HEK293 (cell line): ENCODE results near the gene ZFAND3.

ENCODE experiments used
- CTCF ChIA-PET: fragments of 350-600 bp; formaldehyde crosslinking; extraction: SDS; loops from one replicate; lab custom pipeline; 2021; ENCODE audit warnings: antibody characterized with exemption; lab: Yijun Ruan, JAX
- POLR2A ChIA-PET: fragments of 300-600 bp; formaldehyde crosslinking; extraction: SDS; loops from one replicate; lab custom pipeline; 2020; ENCODE audit warnings: antibody characterized with exemption, inconsistent platforms; lab: Yijun Ruan, JAX
- H3K27ac ChIP-seq: fragments of 200-500 bp; sonication (Bioruptor generic); 2 replicates; pipeline ENCODE4 v1.5.1; 2014; ENCODE audit warnings: low read depth, low read length, control low read depth, inconsistent platforms; ENCODE audit errors: extremely low read depth
- H3K36me3 ChIP-seq, 2 experiments: fragments of 200-500 bp in 1 of 2; sonication (Bioruptor generic) in 1 of 2; 1 replicate in 1 of 2; 2 replicates in 1 of 2; pipeline ENCODE4 v1.5.1; 2014 to 2017; ENCODE audit warnings: inconsistent platforms in 2 of 2, low read length in 2 of 2; ENCODE audit not compliant: control insufficient read depth in 2 of 2, insufficient read depth in 1 of 2
- H3K4me1 ChIP-seq: fragments of 200-500 bp; sonication (Bioruptor generic); 2 replicates; pipeline ENCODE4 v1.5.1; 2014; ENCODE audit warnings: mild to moderate bottlenecking, low read length, inconsistent platforms; ENCODE audit not compliant: control insufficient read depth, insufficient read depth
- H3K4me3 ChIP-seq: 2 replicates; pipeline ENCODE4 v1.5.1; 2011; ENCODE audit warnings: low read depth, mild to moderate bottlenecking, control low read depth, low read length, moderate library complexity
- H3K9me3 ChIP-seq: fragments of 200-500 bp; sonication (Bioruptor generic); 2 replicates; pipeline ENCODE4 v1.5.1; 2014; ENCODE audit warnings: low read depth, low read length, inconsistent platforms; ENCODE audit not compliant: control insufficient read depth, insufficient read depth
- BCL11A ChIP-seq: fragments of 450-650 bp; formaldehyde crosslinking; IDR thresholded peaks from 2 replicates; pipeline ENCODE4 v1.5.1; 2016; ENCODE audit warnings: low read depth, missing biosample characterization, missing genetic modification characterization
- EGR2 ChIP-seq: fragments of 450-650 bp; formaldehyde crosslinking; IDR thresholded peaks from 2 replicates; pipeline ENCODE4 v1.5.1; 2016; ENCODE audit warnings: low read depth, missing biosample characterization, missing genetic modification characterization
- IKZF3 ChIP-seq: fragments of 450-650 bp; IDR thresholded peaks from 2 replicates; pipeline ENCODE4 v1.5.0; 2018; ENCODE audit warnings: missing biosample characterization, mild to moderate bottlenecking, missing genetic modification characterization, moderate library complexity
- PRDM10 ChIP-seq: fragments of 450-650 bp; formaldehyde crosslinking; IDR thresholded peaks from 2 replicates; pipeline ENCODE4 v1.5.1; 2016; ENCODE audit warnings: missing biosample characterization, missing genetic modification characterization
- SP2 ChIP-seq: fragments of 450-650 bp; formaldehyde crosslinking; IDR thresholded peaks from 2 replicates; pipeline ENCODE4 v1.5.1; 2016; ENCODE audit warnings: missing biosample characterization, missing genetic modification characterization
- ZBTB20 ChIP-seq: fragments of 450-650 bp; formaldehyde crosslinking; IDR thresholded peaks from 2 replicates; pipeline ENCODE4 v1.5.1; 2016; ENCODE audit warnings: missing biosample characterization, missing genetic modification characterization
- ZBTB6 ChIP-seq: fragments of 450-650 bp; formaldehyde crosslinking; IDR thresholded peaks from 2 replicates; pipeline ENCODE4 v1.5.1; 2017; ENCODE audit warnings: missing biosample characterization, missing genetic modification characterization
- ZNF202 ChIP-seq: fragments of 450-650 bp; formaldehyde crosslinking; IDR thresholded peaks from 2 replicates; pipeline ENCODE4 v1.5.1; 2016; ENCODE audit warnings: missing biosample characterization, missing genetic modification characterization, borderline replicate concordance
- ZNF211 ChIP-seq: fragments of 450-650 bp; formaldehyde crosslinking; IDR thresholded peaks from 2 replicates; pipeline ENCODE4 v1.5.1; 2016; ENCODE audit warnings: low read depth, missing biosample characterization, missing genetic modification characterization
- ZNF23 ChIP-seq: fragments of 450-650 bp; formaldehyde crosslinking; IDR thresholded peaks from 2 replicates; pipeline ENCODE4 v1.5.1; 2016; ENCODE audit warnings: missing biosample characterization, missing genetic modification characterization, borderline replicate concordance
- ZNF248 ChIP-seq: fragments of 450-650 bp; formaldehyde crosslinking; IDR thresholded peaks from 2 replicates; pipeline ENCODE4 v1.5.1; 2017; ENCODE audit warnings: missing biosample characterization, missing genetic modification characterization
- ZNF362 ChIP-seq: fragments of 450-650 bp; formaldehyde crosslinking; IDR thresholded peaks from 2 replicates; pipeline ENCODE4 v1.5.1; 2016; ENCODE audit warnings: missing biosample characterization, missing genetic modification characterization
- ZNF48 ChIP-seq: fragments of 450-650 bp; formaldehyde crosslinking; IDR thresholded peaks from 2 replicates; pipeline ENCODE4 v1.5.1; 2016; ENCODE audit warnings: missing biosample characterization, missing genetic modification characterization
- ZNF488 ChIP-seq: fragments of 450-650 bp; formaldehyde crosslinking; IDR thresholded peaks from 2 replicates; pipeline ENCODE4 v1.5.1; 2016; ENCODE audit warnings: missing biosample characterization, missing genetic modification characterization
- ZNF514 ChIP-seq: fragments of 450-650 bp; formaldehyde crosslinking; IDR thresholded peaks from 2 replicates; pipeline ENCODE4 v1.5.1; 2016; ENCODE audit warnings: missing biosample characterization, missing genetic modification characterization
- ZNF558 ChIP-seq: fragments of 450-650 bp; formaldehyde crosslinking; IDR thresholded peaks from 2 replicates; pipeline ENCODE4 v1.5.1; 2016; ENCODE audit warnings: missing biosample characterization, missing genetic modification characterization
- ZNF560 ChIP-seq: fragments of 450-650 bp; formaldehyde crosslinking; IDR thresholded peaks from 2 replicates; pipeline ENCODE4 v1.5.1; 2017; ENCODE audit warnings: missing biosample characterization, missing genetic modification characterization, borderline replicate concordance
- ZNF585B ChIP-seq: fragments of 450-650 bp; formaldehyde crosslinking; IDR thresholded peaks from 2 replicates; pipeline ENCODE4 v1.5.1; 2016; ENCODE audit warnings: missing biosample characterization, missing genetic modification characterization
- ZNF654 ChIP-seq: fragments of 450-650 bp; formaldehyde crosslinking; IDR thresholded peaks from 2 replicates; pipeline ENCODE4 v1.5.1; 2016; ENCODE audit warnings: low read depth, missing biosample characterization, missing genetic modification characterization
- ZSCAN23 ChIP-seq: fragments of 450-650 bp; formaldehyde crosslinking; IDR thresholded peaks from 2 replicates; pipeline ENCODE4 v1.5.1; 2016; ENCODE audit warnings: missing biosample characterization, missing genetic modification characterization
- TF ChIP-seq, protein P1 (sequence below): fragments of 450-650 bp; IDR thresholded peaks from 2 replicates; pipeline ENCODE4 v1.5.1; 2018; ENCODE audit warnings: missing biosample characterization, missing genetic modification characterization
- TF ChIP-seq, protein P2 (sequence below): fragments of 450-650 bp; formaldehyde crosslinking; IDR thresholded peaks from 2 replicates; pipeline ENCODE4 v1.5.1; 2016; ENCODE audit warnings: missing biosample characterization, missing genetic modification characterization
- TF ChIP-seq, protein P3 (sequence below): fragments of 450-650 bp; formaldehyde crosslinking; IDR thresholded peaks from 2 replicates; pipeline ENCODE4 v1.5.1; 2016; ENCODE audit warnings: missing biosample characterization, missing genetic modification characterization

The ZFAND3 gene

GRCh38 chr6:38117281-38117680 lies 297.8 kb downstream of the ZFAND3 start:
- no peak overlapping the region for H3K27ac ChIP-seq
- peaks cover 0 to 18% of the 10 kb centered on the region in 2 experiments; a peak in 1 of 3 replicates for H3K36me3 ChIP-seq
- H3K4me1 ChIP-seq, result no peaks in the 10 kb centered on the region; the same call in 1 of the 2 replicates
- H3K9me3 ChIP-seq, result no peaks in the 10 kb centered on the region
- no peak overlapping the region for H3K4me3 ChIP-seq
- ChIA-PET CTCF (interaction anchor here (0.6 to 1.2 kb wide), 2 partner anchors 70 to 377 kb away, joined by 3 to 6 read pairs; no protein-coding TSS in a partner anchor), POLR2A (no interaction called here)
- TF ChIP-seq BCL11A (tag by site-specific recombination) (no peak), ZNF560 (tag by site-specific recombination) (no peak), IKZF3 (tag by site-specific recombination) (no peak), ZNF248 (tag by site-specific recombination) (no peak), ZNF23 (tag by site-specific recombination) (no peak), ZNF211 (tag by site-specific recombination) (no peak), ZNF654 (tag by site-specific recombination) (no peak), ZNF48 (tag by site-specific recombination) (no peak)
- TF ChIP-seq, protein P1, sequence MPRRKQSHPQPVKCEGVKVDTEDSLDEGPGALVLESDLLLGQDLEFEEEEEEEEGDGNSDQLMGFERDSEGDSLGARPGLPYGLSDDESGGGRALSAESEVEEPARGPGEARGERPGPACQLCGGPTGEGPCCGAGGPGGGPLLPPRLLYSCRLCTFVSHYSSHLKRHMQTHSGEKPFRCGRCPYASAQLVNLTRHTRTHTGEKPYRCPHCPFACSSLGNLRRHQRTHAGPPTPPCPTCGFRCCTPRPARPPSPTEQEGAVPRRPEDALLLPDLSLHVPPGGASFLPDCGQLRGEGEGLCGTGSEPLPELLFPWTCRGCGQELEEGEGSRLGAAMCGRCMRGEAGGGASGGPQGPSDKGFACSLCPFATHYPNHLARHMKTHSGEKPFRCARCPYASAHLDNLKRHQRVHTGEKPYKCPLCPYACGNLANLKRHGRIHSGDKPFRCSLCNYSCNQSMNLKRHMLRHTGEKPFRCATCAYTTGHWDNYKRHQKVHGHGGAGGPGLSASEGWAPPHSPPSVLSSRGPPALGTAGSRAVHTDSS (tag by site-specific recombination), result no peak

DNA sequence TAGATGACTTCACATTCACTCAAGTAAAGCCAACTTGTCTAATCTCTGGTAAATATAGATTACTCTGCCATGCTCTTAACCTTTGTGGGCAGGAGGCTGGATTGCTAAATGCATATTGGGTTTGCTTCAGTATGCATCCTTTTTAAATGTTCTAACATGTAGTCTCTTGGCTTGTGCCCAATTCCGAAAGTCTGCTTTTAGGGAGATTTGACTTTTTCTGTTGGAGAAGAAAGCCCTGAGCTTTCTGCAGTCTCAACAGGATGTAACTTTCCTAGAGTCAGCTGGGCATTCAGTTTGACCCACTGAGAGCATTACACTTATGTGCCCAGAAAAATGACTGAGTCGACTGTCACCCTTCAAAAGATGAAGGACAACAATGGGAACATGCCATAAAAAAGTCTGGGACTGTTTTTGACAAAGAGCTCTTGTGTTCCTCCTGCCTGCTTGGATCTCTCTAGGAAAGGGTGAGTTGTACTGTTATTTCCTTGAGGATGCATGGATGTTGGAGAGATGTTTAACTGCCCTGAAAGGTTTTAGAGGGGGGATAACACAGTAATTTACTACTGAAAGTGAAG lies 299.4 kb downstream of the ZFAND3 start:
- H3K36me3 ChIP-seq, result peaks cover 0 to 25% of the 10 kb centered on the region in 2 experiments; a peak in 1 of 3 replicates
- ChIA-PET POLR2A (no interaction called here), CTCF (interaction anchor here (0.8 kb wide), 1 partner anchor 11 kb away, joined by 6 read pairs; no protein-coding TSS in a partner anchor)
- TF ChIP-seq, protein P2, sequence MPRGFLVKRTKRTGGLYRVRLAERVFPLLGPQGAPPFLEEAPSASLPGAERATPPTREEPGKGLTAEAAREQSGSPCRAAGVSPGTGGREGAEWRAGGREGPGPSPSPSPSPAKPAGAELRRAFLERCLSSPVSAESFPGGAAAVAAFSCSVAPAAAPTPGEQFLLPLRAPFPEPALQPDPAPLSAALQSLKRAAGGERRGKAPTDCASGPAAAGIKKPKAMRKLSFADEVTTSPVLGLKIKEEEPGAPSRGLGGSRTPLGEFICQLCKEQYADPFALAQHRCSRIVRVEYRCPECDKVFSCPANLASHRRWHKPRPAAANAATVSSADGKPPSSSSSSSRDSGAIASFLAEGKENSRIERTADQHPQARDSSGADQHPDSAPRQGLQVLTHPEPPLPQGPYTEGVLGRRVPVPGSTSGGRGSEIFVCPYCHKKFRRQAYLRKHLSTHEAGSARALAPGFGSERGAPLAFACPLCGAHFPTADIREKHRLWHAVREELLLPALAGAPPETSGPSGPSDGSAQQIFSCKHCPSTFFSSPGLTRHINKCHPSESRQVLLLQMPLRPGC, result no peak
- TF ChIP-seq ZNF362 (tag by site-specific recombination), result no peak
- TF ChIP-seq ZSCAN23 (tag by site-specific recombination), result no peak
- TF ChIP-seq ZBTB6 (tag by site-specific recombination), result no peak
- no peak for TF ChIP-seq EGR2 (tag by site-specific recombination)
- TF ChIP-seq, protein P3, sequence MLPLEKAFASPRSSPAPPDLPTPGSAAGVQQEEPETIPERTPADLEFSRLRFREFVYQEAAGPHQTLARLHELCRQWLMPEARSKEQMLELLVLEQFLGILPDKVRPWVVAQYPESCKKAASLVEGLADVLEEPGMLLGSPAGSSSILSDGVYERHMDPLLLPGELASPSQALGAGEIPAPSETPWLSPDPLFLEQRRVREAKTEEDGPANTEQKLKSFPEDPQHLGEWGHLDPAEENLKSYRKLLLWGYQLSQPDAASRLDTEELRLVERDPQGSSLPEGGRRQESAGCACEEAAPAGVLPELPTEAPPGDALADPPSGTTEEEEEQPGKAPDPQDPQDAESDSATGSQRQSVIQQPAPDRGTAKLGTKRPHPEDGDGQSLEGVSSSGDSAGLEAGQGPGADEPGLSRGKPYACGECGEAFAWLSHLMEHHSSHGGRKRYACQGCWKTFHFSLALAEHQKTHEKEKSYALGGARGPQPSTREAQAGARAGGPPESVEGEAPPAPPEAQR, result no peak
- TF ChIP-seq ZNF488 (tag by site-specific recombination), result no peak
- no peak for TF ChIP-seq ZNF202 (tag by site-specific recombination)
- no peak for TF ChIP-seq ZNF585B (tag by site-specific recombination)
- no peak for TF ChIP-seq SP2 (tag by site-specific recombination)
- no peak for TF ChIP-seq ZNF558 (tag by site-specific recombination)
- TF ChIP-seq ZNF514, result no peak
- TF ChIP-seq ZNF654 (tag by site-specific recombination), result no peak
- TF ChIP-seq ZBTB20 (tag by site-specific recombination), result no peak
- no peak for TF ChIP-seq PRDM10 (tag by site-specific recombination)

More for the DNA sequence above, 299.4 kb downstream of the ZFAND3 start:
- no peak overlapping the region for H3K4me3 ChIP-seq
- no peak overlapping the region for H3K27ac ChIP-seq
- H3K9me3 ChIP-seq, result no peaks in the 10 kb centered on the region
- H3K4me1 ChIP-seq, result no peaks in the 10 kb centered on the region; the same call in 1 of the 2 replicates
